SK-N-SH treated with all-trans-retinoic acid at 6 μM for 48 hours (cell line): ENCODE measurements around the gene PAK4.

Experiments
- CSDC2 ChIP-seq: fragments of 250-450 bp; sonication (Bioruptor Pico); IDR thresholded peaks from 2 replicates; pipeline ENCODE4 v1.5.0; 2020; ENCODE audit warnings: mild to moderate bottlenecking, moderate library complexity
- ESRRG ChIP-seq: fragments of 250-450 bp; sonication (Bioruptor Pico); IDR thresholded peaks from 2 replicates; pipeline ENCODE4 v1.6.1; 2021; ENCODE audit warnings: mild to moderate bottlenecking
- PATZ1 ChIP-seq: fragments of 250-450 bp; sonication (Bioruptor Pico); IDR thresholded peaks from 2 replicates; pipeline ENCODE4 v1.8.0; 2020; ENCODE audit warnings: mild to moderate bottlenecking, moderate library complexity, borderline replicate concordance
- POU6F1 ChIP-seq: fragments of 250-450 bp; sonication (Bioruptor Pico); IDR thresholded peaks from 2 replicates; pipeline ENCODE4 v1.8.0; 2021; ENCODE audit warnings: low read depth, mild to moderate bottlenecking, moderate library complexity, borderline replicate concordance
- TOX ChIP-seq: fragments of 250-450 bp; sonication (Bioruptor Pico); IDR thresholded peaks from 2 replicates; pipeline ENCODE4 v1.8.0; 2021; ENCODE audit warnings: mild to moderate bottlenecking, moderate library complexity, borderline replicate concordance
- ZFP30 ChIP-seq: fragments of 450-650 bp; formaldehyde crosslinking; IDR thresholded peaks from 2 replicates; pipeline ENCODE4 v1.5.0; 2022; ENCODE audit warnings: mild to moderate bottlenecking, moderate library complexity
- ZNF70 ChIP-seq: fragments of 450-650 bp; formaldehyde crosslinking; IDR thresholded peaks from 2 replicates; pipeline ENCODE4 v1.5.0; 2020; ENCODE audit warnings: mild to moderate bottlenecking, moderate library complexity
- TF ChIP-seq, protein P1 (sequence below): fragments of 250-450 bp; sonication (Bioruptor Pico); IDR thresholded peaks from 2 replicates; pipeline ENCODE4 v1.5.0; 2020; ENCODE audit warnings: mild to moderate bottlenecking, moderate library complexity
- TF ChIP-seq, protein P2 (sequence below): fragments of 250-450 bp; sonication (Bioruptor Pico); IDR thresholded peaks from 2 replicates; pipeline ENCODE4 v1.5.1; 2020; ENCODE audit warnings: low read depth, mild to moderate bottlenecking, moderate library complexity

- TF ChIP-seq ESRRG (CRISPR knock-in tag): no peak
- TF ChIP-seq, protein P1, sequence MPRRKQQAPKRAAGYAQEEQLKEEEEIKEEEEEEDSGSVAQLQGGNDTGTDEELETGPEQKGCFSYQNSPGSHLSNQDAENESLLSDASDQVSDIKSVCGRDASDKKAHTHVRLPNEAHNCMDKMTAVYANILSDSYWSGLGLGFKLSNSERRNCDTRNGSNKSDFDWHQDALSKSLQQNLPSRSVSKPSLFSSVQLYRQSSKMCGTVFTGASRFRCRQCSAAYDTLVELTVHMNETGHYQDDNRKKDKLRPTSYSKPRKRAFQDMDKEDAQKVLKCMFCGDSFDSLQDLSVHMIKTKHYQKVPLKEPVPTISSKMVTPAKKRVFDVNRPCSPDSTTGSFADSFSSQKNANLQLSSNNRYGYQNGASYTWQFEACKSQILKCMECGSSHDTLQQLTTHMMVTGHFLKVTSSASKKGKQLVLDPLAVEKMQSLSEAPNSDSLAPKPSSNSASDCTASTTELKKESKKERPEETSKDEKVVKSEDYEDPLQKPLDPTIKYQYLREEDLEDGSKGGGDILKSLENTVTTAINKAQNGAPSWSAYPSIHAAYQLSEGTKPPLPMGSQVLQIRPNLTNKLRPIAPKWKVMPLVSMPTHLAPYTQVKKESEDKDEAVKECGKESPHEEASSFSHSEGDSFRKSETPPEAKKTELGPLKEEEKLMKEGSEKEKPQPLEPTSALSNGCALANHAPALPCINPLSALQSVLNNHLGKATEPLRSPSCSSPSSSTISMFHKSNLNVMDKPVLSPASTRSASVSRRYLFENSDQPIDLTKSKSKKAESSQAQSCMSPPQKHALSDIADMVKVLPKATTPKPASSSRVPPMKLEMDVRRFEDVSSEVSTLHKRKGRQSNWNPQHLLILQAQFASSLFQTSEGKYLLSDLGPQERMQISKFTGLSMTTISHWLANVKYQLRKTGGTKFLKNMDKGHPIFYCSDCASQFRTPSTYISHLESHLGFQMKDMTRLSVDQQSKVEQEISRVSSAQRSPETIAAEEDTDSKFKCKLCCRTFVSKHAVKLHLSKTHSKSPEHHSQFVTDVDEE: no peak
- no peak for TF ChIP-seq PATZ1 (CRISPR knock-in tag)
- TF ChIP-seq, protein P2, sequence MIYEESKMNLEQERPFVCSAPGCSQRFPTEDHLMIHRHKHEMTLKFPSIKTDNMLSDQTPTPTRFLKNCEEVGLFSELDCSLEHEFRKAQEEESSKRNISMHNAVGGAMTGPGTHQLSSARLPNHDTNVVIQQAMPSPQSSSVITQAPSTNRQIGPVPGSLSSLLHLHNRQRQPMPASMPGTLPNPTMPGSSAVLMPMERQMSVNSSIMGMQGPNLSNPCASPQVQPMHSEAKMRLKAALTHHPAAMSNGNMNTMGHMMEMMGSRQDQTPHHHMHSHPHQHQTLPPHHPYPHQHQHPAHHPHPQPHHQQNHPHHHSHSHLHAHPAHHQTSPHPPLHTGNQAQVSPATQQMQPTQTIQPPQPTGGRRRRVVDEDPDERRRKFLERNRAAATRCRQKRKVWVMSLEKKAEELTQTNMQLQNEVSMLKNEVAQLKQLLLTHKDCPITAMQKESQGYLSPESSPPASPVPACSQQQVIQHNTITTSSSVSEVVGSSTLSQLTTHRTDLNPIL (CRISPR knock-in tag): no peak
- TF ChIP-seq CSDC2 (CRISPR knock-in tag): no peak
- no peak for TF ChIP-seq TOX
- TF ChIP-seq ZNF70 (CRISPR knock-in tag): no peak
- no peak for TF ChIP-seq ZFP30 (CRISPR knock-in tag)
- no peak for TF ChIP-seq POU6F1 (CRISPR knock-in tag)
These were observed 67.3 kb downstream of the PAK4 start for GRCh38 chr19:39192846-39193245.
